ENCODE results near the gene DDX10.
"Not testable (repeated sequence)": the region's sequence is repeated elsewhere in the genome, so short reads cannot be mapped to it uniquely, and the experiment has no call there.

Gene DDX10

GRCh38 chr11:108724974-108725689, 60.3 kb downstream of the DDX10 start:
- DNase-seq, result no peak

DNA sequence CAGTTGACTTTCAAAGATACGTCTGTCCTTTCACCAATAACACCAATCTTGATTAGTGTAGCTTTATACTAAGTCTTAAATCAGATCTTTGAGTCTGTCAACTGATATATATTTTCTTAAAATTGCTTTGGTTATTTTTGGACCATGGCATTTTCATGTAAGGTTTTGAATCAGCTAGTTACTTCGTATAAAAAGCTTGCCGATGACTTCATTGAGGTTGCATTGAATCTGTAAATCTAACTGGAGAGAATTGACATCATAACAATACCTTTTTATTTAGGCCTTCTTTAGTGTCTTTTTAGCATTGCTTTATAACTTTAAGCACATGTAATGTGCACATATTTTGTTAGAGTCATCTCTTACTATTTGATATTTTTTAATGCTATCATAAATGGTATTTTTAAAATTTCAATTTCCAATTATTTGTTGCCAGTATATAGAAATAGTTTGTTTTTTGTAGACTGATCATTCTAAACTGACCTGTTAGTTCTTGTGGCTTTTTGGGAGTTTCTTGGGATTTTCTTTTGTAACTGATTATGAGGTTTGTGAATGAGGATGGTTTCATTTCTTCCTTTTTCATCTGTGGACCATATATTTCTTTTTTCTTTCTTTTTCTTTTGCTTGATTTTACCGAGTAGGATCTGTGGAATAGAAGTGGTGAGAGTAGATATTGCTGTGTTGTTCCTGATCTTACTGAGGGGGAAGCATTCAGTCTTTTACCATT, 61.4 kb downstream of the DDX10 start:
- DNase-seq, result no peak

DNA sequence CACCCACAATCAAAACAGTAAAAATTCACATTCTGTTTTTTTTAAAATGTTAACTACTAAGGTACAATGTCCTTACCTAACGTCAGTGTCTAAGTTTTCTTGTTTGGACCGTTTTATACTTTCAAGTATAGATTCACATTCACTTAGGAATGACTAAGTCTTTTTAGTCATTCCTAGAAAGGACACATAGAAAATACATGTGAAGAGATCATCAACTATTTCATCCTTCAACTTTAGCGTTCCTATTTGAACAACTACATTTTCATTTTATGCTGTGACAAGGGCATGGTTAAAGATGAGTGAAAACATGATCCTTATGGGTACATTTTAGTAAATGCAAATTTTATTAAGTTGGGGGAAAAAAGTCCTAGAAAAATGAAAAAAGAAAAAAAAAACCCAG, 62.8 kb downstream of the DDX10 start:
- no peak for DNase-seq

DNA sequence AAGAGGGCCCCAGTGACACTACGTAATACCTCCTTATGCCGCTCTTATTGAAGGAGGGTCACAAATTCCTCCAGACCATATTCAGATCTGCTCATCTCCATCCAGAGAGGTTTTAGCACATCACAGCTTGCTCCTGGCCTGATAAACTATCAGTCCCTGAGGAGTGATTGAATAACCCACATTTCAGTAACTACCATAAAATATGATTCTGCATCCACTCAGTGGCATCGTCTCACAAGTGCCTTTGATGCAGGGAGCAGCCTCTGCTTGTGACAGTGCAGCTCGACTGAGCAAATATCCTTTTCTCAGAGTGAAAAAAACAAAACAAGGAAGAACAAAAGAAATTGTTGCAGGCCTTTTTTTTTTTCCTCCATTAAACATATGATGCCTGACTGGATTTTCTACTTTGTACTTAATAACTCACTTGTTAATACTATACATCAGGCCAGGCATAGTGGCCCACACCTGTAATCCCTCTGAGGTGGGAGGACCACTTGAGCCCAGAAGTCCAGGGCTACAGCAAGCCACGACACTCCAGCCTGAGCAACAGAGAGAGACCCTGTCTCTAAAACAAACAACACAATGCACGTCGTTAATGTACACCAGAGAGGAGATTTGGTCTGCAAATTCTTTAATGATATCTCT, 64.5 kb downstream of the DDX10 start:
- no peak for DNase-seq

GRCh38 chr11:108732395-108732794, 67.5 kb downstream of the DDX10 start:
- DNase-seq, result no peak

DNA sequence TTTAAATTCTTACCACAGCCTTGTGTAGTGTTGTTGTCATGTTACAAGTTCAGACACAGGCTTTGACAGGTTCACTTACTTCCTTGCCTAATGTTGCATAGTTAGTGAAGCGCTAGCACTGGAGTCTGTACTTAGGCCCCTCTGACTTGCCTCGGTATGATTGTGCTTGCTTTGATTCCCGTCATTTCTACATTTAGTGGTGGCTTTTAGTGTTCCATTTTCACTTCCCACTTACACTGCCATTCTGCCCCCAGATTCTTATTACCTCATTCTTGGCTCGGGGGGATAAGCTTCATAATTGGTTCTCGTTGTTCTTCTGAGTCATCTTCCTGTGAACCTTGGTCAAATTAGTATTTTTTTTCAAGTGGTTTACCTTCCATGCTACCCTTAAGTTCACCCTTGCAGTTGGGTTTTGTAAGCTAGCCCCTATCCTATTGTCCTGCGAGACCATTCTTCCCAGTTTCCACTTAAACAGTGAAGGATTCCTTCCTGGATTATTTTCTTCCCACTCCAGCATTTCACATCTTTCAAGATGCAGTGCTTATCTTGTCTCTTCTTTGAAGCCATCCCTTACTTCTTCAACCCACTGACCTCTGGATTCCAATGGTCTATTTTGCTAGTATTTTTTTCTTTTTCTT, 68.7 kb downstream of the DDX10 start:
- DNase-seq, result no peak

GRCh38 chr11:108734283-108734682, 69.4 kb downstream of the DDX10 start:
- no peak for DNase-seq

GRCh38 chr11:108734956-108735559, 70.2 kb downstream of the DDX10 start:
- DNase-seq, result no peak

DNA sequence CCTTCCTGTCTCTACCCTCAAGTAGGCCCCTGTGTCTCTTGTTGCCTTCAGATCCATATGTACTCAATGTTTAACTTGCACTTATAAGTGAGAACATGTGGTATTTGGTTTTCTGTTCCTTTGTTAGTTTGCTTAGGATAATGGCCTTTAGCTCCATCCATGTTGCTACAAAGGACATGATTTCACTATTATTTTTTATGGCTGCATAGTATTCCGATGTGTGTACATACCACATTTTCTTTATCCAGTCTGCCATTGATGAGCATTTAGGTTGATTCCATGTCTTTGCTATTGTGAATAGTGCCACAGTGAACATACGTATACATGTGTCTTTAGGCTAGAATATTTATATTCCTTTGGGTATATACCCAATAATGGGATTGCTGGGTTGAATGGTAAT, 75.3 kb downstream of the DDX10 start:
- DNase-seq, result not testable (repeated sequence)

DNA sequence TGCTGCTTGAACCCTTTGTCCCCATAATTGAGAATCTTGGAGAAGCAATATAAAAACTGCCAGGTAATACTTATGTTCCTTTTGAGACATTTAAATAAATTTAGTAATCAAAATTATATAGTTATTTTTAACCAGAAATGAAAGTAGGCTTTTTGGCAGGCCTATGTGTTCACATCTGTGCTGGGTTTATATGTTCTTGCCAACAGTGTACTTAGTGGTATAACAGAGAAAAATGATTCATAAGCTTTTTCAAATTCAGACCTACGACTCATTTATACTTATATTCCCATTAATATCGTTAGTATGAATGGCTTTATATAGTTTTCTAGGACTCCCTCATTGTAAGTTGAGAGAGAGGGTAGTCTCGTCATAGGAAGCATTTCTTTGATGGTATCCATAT, 79.0 kb downstream of the DDX10 start:
- no peak for DNase-seq

DNA sequence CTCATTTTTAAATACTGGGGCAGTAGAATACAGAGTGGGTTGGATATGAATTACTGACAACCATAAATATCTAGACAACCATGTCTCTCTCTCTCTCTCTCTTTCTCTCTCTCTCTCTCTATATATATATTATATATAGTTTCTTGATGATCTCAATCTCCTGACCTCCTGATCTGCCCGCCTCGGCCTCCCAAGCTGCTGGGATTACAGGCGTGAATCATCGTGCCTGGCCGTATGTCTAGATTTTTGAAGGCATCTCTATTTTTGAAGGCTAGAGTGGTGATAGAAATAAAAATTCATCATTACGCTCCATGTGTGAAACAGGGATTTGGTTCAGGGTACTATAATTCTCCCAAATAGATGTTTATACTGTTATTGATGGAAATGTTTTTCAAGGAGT, 84.1 kb downstream of the DDX10 start:
- DNase-seq, result no peak

- DNase-seq, result peak; percentile 21
These were observed 86.6 kb downstream of the DDX10 start for GRCh38 chr11:108751444-108751843.

DNA sequence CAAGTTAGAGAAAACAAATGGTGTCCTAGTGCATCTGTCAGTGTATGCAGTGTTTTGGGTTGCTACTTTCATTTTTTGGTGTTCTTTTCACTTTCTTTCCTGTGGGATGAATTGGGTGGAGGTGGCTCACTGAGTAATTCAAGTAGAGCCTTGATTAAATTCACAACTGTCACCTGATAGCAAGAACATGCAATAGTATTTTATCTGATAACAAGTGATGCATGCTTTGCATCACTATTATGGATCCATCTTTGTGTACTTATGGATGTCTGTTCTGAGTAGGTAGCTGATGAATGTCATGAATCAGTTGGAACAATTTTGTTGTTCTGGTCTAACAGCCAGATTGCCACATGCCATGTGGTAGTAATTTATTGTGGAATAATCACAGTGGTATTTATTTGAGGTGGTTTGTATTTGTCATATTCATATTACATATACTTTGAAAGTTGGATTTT, 87.5 kb downstream of the DDX10 start:
- no peak for DNase-seq

- DNase-seq, result no peak
These were observed 90.2 kb downstream of the DDX10 start for GRCh38 chr11:108754901-108755625.

- DNase-seq, result no peak
These were observed 92.8 kb downstream of the DDX10 start for GRCh38 chr11:108757630-108758029.

- DNase-seq, result no peak
These were observed 93.6 kb downstream of the DDX10 start for GRCh38 chr11:108758458-108758857.

DNA sequence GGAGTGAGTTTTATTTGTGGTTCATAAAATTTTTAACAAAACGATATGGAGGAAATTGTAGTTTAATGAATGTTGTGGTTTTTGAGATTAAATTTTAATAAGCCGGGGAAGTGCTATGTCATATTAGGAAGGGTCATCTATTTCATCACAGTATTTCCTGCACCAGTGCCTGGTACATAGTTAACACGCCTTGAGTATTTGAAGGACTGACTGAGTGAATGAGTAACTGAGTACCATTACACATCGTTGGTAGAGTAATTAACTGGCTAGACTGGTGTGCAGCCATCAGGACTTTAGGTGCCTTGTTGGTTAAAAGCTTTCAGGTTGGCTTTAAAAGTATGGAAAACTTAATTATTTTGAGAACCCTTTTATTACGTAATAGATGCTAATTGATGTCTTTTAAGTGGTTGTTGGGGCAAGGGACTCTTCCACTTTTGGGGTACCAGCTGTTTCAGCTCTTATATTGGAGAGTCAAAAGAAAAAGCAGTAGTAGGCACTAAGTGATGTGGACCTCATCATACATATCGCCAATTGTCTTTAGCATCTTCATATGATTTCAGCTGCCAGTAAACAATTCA, 101.8 kb downstream of the DDX10 start:
- no peak for DNase-seq

- DNase-seq, result no peak
These were observed 103.5 kb downstream of the DDX10 start for GRCh38 chr11:108768370-108768769.

DNA sequence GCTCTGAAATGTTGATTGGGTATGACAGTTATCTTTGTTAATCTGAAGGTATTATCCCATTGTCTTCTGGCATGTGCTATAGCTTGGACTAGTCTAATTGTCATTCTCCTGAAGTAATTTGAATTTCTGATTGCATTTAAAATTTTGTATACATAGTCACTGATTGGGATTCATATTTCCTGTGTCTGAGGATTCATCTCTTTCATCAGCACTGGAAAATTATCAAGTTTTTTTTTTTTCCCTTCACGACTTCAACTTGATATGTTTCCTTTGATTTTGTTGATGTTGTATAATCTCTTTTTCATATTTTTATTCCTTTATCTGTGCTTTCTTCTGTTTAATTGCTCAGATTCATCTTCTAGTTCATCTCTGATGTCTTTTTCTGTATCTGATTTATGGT, 104.1 kb downstream of the DDX10 start:
- no peak for DNase-seq

GRCh38 chr11:108774037-108774730, 109.3 kb downstream of the DDX10 start:
- DNase-seq, result no peak

GRCh38 chr11:108775324-108775723, 110.5 kb downstream of the DDX10 start:
- no peak for DNase-seq
